Adipocyte (in vitro differentiated cells): ENCODE measurements around the gene SLA2.
"Not testable (repeated sequence)": the region's sequence is repeated elsewhere in the genome, so short reads cannot be mapped to it uniquely, and the experiment has no call there.

Experiments
- DNase-seq: peaks from one replicate; pipeline ENCODE4 v3.0.0-alpha.2; 2015; ENCODE audit warnings: low read depth
- H3K27me3 ChIP-seq: replicated peaks from 2 replicates; pipeline ENCODE4 v1.7.0; 2013; ENCODE audit warnings: mild to moderate bottlenecking, low read length, moderate library complexity; ENCODE audit not compliant: control insufficient read depth, insufficient read depth
- H3K36me3 ChIP-seq: 2 replicates; pipeline ENCODE4 v1.7.0; 2013; ENCODE audit warnings: low read length, mild to moderate bottlenecking, moderate library complexity; ENCODE audit not compliant: control insufficient read depth, insufficient read depth, severe bottlenecking
- H3K4me1 ChIP-seq: 2 replicates; pipeline ENCODE4 v1.7.0; 2013; ENCODE audit warnings: mild to moderate bottlenecking, low read length, moderate library complexity; ENCODE audit not compliant: control insufficient read depth, insufficient read depth
- H3K4me3 ChIP-seq: 2 replicates; pipeline ENCODE4 v1.7.0; 2013; ENCODE audit warnings: mild to moderate bottlenecking, low read length, moderate library complexity
- H3K9ac ChIP-seq: 2 replicates; pipeline ENCODE4 v1.7.0; 2013; ENCODE audit warnings: mild to moderate bottlenecking, low read length, moderate library complexity
- H3K9me3 ChIP-seq: 2 replicates; pipeline ENCODE4 v1.7.0; 2013; ENCODE audit warnings: mild to moderate bottlenecking, low read length, moderate library complexity; ENCODE audit not compliant: control insufficient read depth

SLA2 gene

DNA sequence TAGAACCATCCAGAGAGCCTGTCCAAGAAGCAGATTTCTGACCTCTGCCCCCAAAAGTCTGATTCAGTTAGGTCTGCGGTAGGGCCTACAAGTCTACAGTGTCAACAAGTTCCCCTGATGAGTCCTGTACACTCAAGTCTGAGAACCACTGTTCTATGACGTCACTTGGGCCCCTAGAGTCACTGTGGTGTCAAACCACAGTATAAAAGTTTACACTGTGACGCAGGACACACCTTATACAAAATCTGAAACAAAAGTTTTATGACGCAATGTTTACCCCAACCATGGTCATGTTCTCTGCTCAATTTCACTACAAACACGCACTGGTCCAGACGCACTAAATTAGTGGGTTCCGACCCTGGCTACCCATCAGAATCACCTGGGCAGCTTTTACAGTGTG, 17.9 kb downstream of the SLA2 start:
- Histone ChIP-seq H3K36me3 (no peaks in the 10 kb centered on the region), H3K4me1 (no peaks in the 10 kb centered on the region), H3K4me3 (no peak overlapping the region), H3K9me3 (no peaks in the 10 kb centered on the region), H3K27me3 (no peaks in the 10 kb centered on the region), H3K9ac (no peak overlapping the region)
- no peak for DNase-seq

DNA sequence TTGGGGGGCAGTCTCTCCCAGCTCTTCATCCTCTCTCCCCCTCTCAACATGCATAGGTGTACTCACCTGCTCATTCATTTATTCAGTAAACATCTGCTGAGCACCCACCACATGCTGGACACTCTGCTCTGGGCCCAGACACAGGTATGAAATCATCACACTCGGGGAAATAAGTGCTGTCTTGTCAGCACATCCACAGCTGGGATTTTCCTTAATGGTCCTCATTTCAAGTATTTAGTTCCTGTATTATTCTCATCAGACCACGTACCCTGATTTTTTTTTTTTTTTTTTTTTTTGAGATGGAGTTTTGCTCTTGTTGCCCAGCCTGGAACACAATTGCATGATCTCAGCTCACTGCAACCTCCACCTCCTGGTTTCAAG, 21.1 kb downstream of the SLA2 start:
- Histone ChIP-seq H3K9me3 (no peaks in the 10 kb centered on the region), H3K4me1 (no peaks in the 10 kb centered on the region), H3K9ac (no peak overlapping the region), H3K36me3 (no peaks in the 10 kb centered on the region), H3K27me3 (no peaks in the 10 kb centered on the region), H3K4me3 (no peak overlapping the region)
- no peak for DNase-seq

DNA sequence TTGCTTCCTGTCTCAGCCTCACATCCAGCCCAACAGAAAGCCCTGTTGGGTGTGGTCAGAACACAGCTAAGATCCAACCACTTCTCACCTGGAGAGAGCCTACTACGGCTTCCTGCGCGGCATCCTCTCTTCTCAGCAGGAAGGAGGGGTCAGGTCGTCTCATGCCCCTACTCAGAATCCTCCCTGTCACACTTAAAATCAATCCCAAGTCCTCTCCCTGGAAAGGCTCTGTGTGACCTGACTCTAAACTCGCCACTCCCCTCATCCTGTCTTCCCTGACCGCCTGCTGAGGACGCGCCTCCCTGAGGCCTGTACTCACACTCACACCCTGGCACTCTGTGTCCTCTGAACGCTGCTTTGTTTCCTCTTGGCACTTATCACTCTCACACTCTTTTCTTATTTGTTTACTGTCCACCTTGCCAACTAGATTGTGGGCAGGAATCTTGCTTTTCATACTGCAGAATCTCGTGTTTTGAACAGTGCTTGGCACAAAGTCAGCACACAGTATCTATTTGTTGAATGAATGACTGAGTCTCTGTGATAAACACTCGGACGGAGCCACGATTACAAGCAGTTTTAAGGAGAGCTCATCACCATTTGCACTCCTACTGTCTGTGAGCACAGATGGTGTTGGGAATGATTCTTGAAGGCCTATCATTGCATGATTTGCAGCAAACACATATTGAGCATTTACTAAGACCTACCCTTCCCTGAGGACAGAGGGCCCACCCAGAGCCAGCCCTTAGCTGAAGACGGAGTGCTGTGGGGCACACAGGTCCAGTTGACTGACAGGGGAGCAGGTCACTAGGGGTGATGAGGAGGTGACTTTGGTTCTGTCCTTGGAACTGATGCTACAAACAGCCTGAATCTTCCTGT, 21.7 kb downstream of the SLA2 start:
- H3K27me3 ChIP-seq, result no peaks in the 10 kb centered on the region
- no peaks in the 10 kb centered on the region for H3K4me1 ChIP-seq
- DNase-seq, result no peak
- no peak overlapping the region for H3K4me3 ChIP-seq
- no peak overlapping the region for H3K9ac ChIP-seq
- no peaks in the 10 kb centered on the region for H3K9me3 ChIP-seq
- H3K36me3 ChIP-seq, result no peaks in the 10 kb centered on the region

DNA sequence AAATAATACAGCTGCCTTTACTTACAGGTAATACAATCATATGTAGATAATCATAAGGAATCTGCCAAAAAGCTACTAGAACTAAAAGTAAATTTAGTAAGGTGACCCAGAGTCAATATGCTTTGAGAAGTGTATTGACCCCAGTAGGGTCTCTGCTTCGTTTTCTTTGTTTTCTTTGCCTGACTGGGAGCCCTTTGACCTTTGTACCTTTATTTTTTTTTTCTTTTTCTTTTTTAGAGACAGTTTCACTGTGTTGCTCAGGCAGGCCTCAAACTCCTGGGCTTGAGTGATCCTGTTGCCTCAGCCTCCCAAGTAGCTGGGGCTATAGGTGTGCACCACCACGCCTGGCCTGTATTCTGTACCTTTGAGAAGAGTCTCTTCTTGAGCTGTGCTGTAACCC, 22.6 kb downstream of the SLA2 start:
- Histone ChIP-seq H3K9me3 (no peaks in the 10 kb centered on the region), H3K4me1 (no peaks in the 10 kb centered on the region), H3K9ac (no peak overlapping the region), H3K27me3 (no peaks in the 10 kb centered on the region), H3K4me3 (no peak overlapping the region), H3K36me3 (no peaks in the 10 kb centered on the region)
- no peak for DNase-seq

DNA sequence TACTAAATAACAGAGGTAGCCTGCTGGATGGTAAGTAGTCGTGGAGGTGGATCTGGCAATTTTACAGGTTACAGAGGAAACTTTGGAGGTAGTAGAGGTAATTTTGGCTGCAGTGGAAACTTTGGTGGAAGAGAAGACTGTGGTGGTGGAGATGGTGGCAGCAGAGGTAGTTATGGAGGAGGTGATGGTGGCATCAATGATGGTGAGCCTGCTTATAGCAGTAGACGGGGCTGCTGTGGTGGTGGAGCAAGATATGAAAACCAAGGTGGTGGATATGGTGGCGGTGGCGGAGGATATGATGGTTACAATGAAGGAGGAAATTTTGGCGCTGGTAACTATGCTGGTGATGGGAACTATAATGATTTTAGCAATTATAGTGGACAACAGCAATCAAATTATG, 25.1 kb downstream of the SLA2 start:
- no peaks in the 10 kb centered on the region for H3K27me3 ChIP-seq
- no peaks in the 10 kb centered on the region for H3K4me1 ChIP-seq
- no peak overlapping the region for H3K4me3 ChIP-seq
- H3K9ac ChIP-seq, result no peak overlapping the region
- H3K36me3 ChIP-seq, result no peaks in the 10 kb centered on the region
- no peak for DNase-seq
- H3K9me3 ChIP-seq, result no peaks in the 10 kb centered on the region

DNA sequence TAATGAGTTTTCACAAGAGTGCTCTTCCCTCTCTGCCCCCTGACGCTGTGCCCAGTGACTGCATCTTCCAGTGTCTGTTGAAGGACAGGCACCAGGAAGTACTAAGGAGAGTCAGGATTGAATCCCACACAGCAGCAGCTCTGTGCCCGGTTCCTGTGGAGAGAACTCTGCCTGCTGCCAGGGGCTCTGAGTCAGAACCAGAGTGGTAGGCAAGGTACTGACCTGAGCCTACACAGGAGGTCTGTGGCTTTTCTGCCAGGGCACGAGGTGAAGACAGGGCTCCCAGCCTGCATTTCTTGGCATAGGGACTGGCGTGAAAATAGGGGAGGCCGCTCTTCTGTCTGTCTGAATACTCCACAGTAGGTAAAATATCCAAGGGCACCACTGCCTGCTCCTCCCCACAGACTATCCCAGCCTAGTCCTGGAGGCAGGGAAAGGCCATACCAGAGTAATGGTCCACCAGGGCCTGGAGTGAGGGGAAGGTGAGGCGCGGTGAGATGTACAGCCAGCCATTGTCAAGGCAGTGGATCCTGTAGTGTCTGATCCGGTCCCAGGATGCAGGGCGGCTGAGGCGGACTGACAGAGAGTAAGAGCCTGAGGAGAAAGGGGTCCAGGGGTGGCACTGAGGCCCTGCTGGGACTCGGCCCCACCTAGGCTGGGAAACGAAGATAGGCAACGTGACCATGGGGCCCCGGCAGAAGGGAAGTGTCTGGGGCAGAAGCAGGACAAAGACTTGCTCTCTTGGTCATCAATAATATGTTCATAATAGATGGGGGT, 31.0 kb downstream of the SLA2 start:
- Histone ChIP-seq H3K4me3 (no peak overlapping the region), H3K4me1 (no peaks in the 10 kb centered on the region), H3K27me3 (no peaks in the 10 kb centered on the region), H3K36me3 (peaks cover 58% of the 10 kb centered on the region), H3K9ac (no peak overlapping the region), H3K9me3 (no peaks in the 10 kb centered on the region)
- DNase-seq, result no peak

DNA sequence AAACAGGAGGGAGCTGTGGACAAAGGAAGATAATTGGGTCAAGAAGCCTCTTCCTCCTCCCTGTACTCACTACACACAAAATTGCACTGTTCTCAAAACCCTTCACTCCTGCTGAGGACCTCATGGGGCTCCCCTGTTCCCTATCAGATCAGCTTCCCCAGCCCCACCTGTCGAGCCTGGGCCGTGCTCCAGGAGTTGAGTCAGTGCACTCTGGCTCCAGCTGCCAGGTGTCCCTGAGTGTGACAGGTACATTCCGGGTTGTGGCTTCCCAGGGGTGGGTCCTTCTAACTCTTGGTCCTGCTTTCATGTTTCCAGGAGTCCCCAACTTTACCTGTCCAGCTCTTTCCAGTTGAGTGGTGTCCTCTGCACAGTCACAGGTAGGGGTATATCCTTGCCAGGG, 32.0 kb downstream of the SLA2 start:
- no peak overlapping the region for H3K9ac ChIP-seq
- no peaks in the 10 kb centered on the region for H3K9me3 ChIP-seq
- DNase-seq, result no peak
- H3K4me3 ChIP-seq, result no peak overlapping the region
- peaks cover 67% of the 10 kb centered on the region for H3K36me3 ChIP-seq
- H3K4me1 ChIP-seq, result no peaks in the 10 kb centered on the region
- H3K27me3 ChIP-seq, result no peaks in the 10 kb centered on the region

DNA sequence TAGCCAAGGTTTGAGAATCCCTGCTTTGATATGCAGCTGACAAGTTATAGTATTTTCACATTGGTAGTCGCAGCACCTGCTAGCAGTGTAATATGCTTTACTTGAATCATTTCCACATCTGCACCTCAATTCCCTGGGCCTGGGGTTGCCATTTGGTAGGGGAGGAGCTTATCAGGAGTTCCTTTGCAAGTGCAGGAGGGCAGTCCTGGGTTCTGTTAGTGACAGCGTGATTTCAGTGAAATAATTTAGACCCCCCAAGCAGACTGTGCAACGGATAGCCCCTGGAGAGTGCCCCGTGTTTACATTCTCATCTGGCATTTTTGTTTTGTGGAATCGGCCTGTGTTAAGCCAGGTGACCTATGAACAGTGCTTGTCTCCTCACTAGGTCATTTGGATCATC, 34.4 kb downstream of the SLA2 start:
- Histone ChIP-seq H3K27me3 (no peaks in the 10 kb centered on the region), H3K36me3 (peaks cover 81% of the 10 kb centered on the region), H3K4me3 (no peak overlapping the region), H3K4me1 (peaks cover 10% of the 10 kb centered on the region), H3K9ac (no peak overlapping the region), H3K9me3 (no peaks in the 10 kb centered on the region)
- no peak for DNase-seq

DNA sequence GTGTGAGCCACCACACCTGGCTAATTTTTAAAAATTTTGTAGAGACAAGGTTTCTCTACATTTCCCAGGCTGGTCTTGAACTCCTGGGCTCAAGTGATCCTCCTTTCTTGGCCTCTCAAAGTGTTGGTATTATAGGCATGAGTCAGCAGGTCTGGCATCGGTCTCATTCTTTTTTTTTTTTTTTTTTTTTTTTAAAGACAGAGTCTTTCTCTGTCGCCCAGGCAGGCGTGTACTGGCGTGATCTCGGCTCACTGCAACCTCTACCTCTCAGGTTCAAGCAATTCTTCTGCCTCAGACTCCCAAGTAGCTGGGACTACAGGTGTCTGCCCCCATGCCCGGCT, 37.6 kb downstream of the SLA2 start:
- peaks cover 14% of the 10 kb centered on the region for H3K4me1 ChIP-seq
- peaks cover 57% of the 10 kb centered on the region for H3K36me3 ChIP-seq
- not testable (repeated sequence) for H3K27me3 ChIP-seq, H3K9ac ChIP-seq, DNase-seq, H3K9me3 ChIP-seq, H3K4me3 ChIP-seq

DNA sequence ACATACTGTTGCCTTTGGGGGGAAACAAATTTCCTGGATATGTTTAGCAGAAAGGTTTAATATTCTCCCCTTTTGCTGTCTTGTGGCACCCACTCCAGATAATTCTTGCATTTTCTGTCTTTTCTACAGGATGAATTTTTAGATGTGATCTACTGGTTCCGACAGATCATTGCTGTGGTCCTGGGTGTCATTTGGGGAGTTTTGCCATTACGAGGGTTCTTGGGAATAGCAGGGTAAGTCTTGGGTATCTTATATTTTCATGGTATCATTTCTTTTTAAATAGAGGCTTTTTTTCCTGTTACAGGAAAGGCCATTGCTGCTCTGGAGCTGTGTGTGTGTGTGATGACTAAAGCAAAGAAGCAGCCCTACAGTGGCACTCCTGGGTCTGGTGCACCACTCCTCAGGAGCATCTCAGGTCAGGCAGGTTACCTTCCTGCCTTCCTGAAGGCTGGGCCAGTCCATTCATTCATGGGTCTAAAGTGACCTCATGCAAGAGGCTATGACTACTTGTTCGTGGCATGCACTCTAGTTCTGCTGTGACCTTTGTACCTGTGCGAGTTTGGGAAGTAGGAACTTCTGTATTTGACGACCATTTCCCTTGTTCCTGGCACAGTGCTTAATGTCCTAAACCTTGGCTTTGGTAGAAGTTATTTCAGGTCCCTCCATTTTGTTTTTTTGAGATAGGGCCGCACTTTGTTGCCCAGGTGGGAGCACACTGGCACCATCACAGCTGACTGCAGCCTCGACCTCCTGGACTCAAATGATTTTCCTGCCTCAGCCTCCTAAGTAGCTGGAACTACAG, 38.2 kb downstream of the SLA2 start:
- H3K9ac ChIP-seq, result peak overlapping the region; percentile 97
- H3K4me3 ChIP-seq, result peak overlapping the region; percentile 96
- no peaks in the 10 kb centered on the region for H3K9me3 ChIP-seq
- peaks cover 51% of the 10 kb centered on the region for H3K36me3 ChIP-seq
- H3K4me1 ChIP-seq, result peaks cover 14% of the 10 kb centered on the region
- H3K27me3 ChIP-seq, result no peaks in the 10 kb centered on the region
- no peak for DNase-seq
